Trophoblast cell (in vitro differentiated cells and primary cell): ENCODE data around the gene HOXA1.

Experiments
- DNase-seq, 2 donors: peaks; one replicate each; pipeline ENCODE4 v3.0.0-alpha.2; 2016
- H2AFZ ChIP-seq: 2 replicates; pipeline ENCODE4 v1.6.1; 2013; ENCODE audit warnings: low read length, moderate library complexity, mild to moderate bottlenecking; ENCODE audit not compliant: insufficient read depth, poor library complexity
- H2AK5ac ChIP-seq: 2 replicates; pipeline ENCODE4 v1.6.1; 2013; ENCODE audit warnings: mild to moderate bottlenecking, low read length
- H2BK120ac ChIP-seq: 2 replicates; pipeline ENCODE4 v1.6.1; 2013; ENCODE audit warnings: low read length, mild to moderate bottlenecking, moderate library complexity; ENCODE audit not compliant: insufficient read depth, poor library complexity
- H2BK12ac ChIP-seq: 2 replicates; pipeline ENCODE4 v1.6.1; 2013; ENCODE audit warnings: mild to moderate bottlenecking, low read length, moderate library complexity
- H2BK5ac ChIP-seq: 2 replicates; pipeline ENCODE4 v1.6.1; 2013; ENCODE audit warnings: low read length, low read depth, moderate library complexity, mild to moderate bottlenecking; ENCODE audit not compliant: poor library complexity
- H3K14ac ChIP-seq: 2 replicates; pipeline ENCODE4 v1.6.1; 2013; ENCODE audit warnings: mild to moderate bottlenecking, low read length
- H3K18ac ChIP-seq: 2 replicates; pipeline ENCODE4 v1.6.1; 2013; ENCODE audit warnings: mild to moderate bottlenecking, low read length
- H3K23ac ChIP-seq: 2 replicates; pipeline ENCODE4 v1.6.1; 2013; ENCODE audit warnings: low read length
- H3K27ac ChIP-seq: 2 replicates; pipeline ENCODE4 v1.5.1; 2013; ENCODE audit warnings: low read depth, mild to moderate bottlenecking, inconsistent platforms, low read length, moderate library complexity
- H3K27me3 ChIP-seq: 2 replicates; pipeline ENCODE4 v1.6.1; 2013; ENCODE audit warnings: inconsistent platforms, mild to moderate bottlenecking, low read length, moderate library complexity; ENCODE audit not compliant: insufficient read depth
- H3K36me3 ChIP-seq, 2 experiments: 1 replicate in 1 of 2; 2 replicates in 1 of 2; pipeline ENCODE4 v1.6.1; 2013; ENCODE audit warnings: low read length in 2 of 2, mild to moderate bottlenecking in 2 of 2, moderate library complexity in 1 of 2; ENCODE audit not compliant: insufficient read depth in 2 of 2, control insufficient read depth in 1 of 2
- H3K4ac ChIP-seq: 2 replicates; pipeline ENCODE4 v1.6.1; 2013; ENCODE audit warnings: low read depth, mild to moderate bottlenecking, low read length, moderate library complexity
- H3K4me1 ChIP-seq, 2 experiments: 1 replicate in 1 of 2; 2 replicates in 1 of 2; pipeline ENCODE4 v1.6.1; 2013; ENCODE audit warnings: low read length in 2 of 2, mild to moderate bottlenecking in 2 of 2, moderate library complexity in 1 of 2; ENCODE audit not compliant: insufficient read depth in 2 of 2, control insufficient read depth in 1 of 2
- H3K4me2 ChIP-seq: 2 replicates; pipeline ENCODE4 v1.6.1; 2013; ENCODE audit warnings: inconsistent platforms, mild to moderate bottlenecking, low read length, moderate library complexity
- H3K4me3 ChIP-seq: 2 replicates; pipeline ENCODE4 v1.5.1; 2013; ENCODE audit warnings: mild to moderate bottlenecking, low read depth, low read length, inconsistent platforms
- H3K79me1 ChIP-seq: one replicate; pipeline ENCODE4 v1.6.1; 2013; ENCODE audit warnings: low read length
- H3K79me2 ChIP-seq: 2 replicates; pipeline ENCODE4 v1.6.1; 2013; ENCODE audit warnings: low read length, mild to moderate bottlenecking; ENCODE audit not compliant: control insufficient read depth, insufficient read depth, poor library complexity
- H3K9ac ChIP-seq: 2 replicates; pipeline ENCODE4 v1.6.1; 2013; ENCODE audit warnings: mild to moderate bottlenecking, low read length
- H3K9me3 ChIP-seq: 2 replicates; pipeline ENCODE4 v1.6.1; 2013; ENCODE audit warnings: low read depth, mild to moderate bottlenecking, control low read depth, inconsistent platforms, low read length; ENCODE audit not compliant: insufficient read depth
- H4K12ac ChIP-seq: 2 replicates; pipeline ENCODE4 v1.6.1; 2013; ENCODE audit warnings: low read depth, mild to moderate bottlenecking, low read length, moderate library complexity
- H4K8ac ChIP-seq: 2 replicates; pipeline ENCODE4 v1.6.1; 2013; ENCODE audit warnings: low read depth, mild to moderate bottlenecking, low read length, moderate library complexity
- H4K91ac ChIP-seq: one replicate; pipeline ENCODE4 v1.6.1; 2013; ENCODE audit warnings: low read depth, mild to moderate bottlenecking, low read length, moderate library complexity
- WGBS: extraction: QIAGEN DNeasy Blood & Tissue Kit; methylation state at CpG from one replicate; pipeline ENCODE4 v1.1.7; 2013; ENCODE audit warnings: missing lambda C conversion rate; ENCODE audit not compliant: insufficient read length, insufficient coverage; ENCODE audit errors: extremely low coverage; 5-methylcytosine and 5-hydroxymethylcytosine counted together

The HOXA1 gene

DNA sequence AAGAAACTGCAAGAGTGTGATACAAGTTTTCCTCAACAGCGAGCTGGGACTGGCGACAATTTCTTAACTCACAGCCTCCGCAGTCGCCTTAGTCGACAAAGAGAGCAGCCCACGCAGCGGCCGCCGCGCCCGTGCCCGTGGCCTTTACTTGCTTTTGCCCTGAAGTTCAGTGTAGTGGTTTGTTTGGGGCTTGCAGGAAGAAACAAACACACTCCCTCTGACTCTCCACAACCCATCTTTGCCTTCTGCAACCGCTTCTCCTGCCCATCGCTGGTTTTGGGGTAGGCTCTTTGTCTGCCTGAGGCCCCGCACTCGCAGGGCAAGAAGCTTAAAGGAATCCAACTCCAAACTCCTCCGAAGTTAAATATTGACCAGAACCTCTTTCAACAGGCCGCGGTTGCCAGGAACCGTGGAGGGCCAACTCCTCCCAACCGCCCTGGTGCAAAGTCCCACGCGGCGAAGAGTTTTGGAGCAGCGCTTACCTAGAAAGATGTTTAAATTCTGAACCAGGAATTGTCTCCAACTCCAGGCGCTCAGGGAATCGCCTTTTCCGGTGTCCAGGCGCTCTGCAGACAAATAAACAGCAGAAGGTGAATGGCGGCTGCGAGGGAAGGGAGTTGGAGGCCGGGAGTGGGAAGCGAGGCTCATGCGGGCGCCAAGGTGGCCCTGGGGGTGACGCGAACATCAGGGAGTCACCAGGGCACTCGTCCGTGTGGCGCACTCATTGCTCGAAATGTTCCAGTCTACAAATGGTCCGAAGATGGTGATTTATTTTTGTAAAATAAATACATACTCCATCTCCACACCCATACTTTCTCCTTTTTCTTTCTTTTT is 26.5 kb upstream of the HOXA1 start:
- no CpG with 5 or more reads among the region's 42 CpGs for WGBS
- Histone ChIP-seq H3K9ac (no peak overlapping the region), H3K79me1 (no peaks in the 10 kb centered on the region), H3K27ac (no peak overlapping the region), H2BK12ac (no peak overlapping the region), H4K12ac (no peak overlapping the region), H2BK5ac (no peak overlapping the region), H4K91ac (no peak overlapping the region), H3K27me3 (peaks cover 88% of the 10 kb centered on the region), H3K4ac (no peak overlapping the region), H3K23ac (no peak overlapping the region), H3K4me3 (no peak overlapping the region), H3K36me3 (no peaks in the 10 kb centered on the region), H3K14ac (no peak overlapping the region), H3K4me2 (no peak overlapping the region), H3K18ac (no peak overlapping the region), H2AFZ (no peak overlapping the region), H4K8ac (no peak overlapping the region), H2BK120ac (no peak overlapping the region), H2AK5ac (no peak overlapping the region), H3K79me2 (no peaks in the 10 kb centered on the region), H3K4me1 (no peaks in the 10 kb centered on the region), H3K9me3 (peaks cover 11% of the 10 kb centered on the region)
- no peak for DNase-seq

DNA sequence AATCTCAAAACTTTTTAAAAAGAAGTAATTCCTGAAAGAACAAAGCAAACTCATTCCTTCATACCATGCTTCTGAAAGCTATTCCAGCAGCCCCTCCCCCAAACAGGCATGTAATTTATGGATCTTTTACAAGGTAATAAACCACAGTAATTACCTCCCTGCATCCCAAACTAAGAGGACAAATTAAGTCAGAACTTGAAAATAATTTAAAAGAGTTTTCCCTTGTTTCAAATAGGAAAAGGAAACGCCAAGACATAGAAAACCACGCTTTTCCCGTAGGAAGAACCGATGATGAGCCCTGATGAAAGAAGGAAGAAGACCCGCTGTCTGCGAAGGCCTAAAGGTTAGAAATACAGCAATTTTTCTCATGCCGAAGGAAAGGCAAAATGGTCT is 25.9 kb upstream of the HOXA1 start:
- Histone ChIP-seq H3K79me2 (no peaks in the 10 kb centered on the region), H4K12ac (no peak overlapping the region), H3K18ac (no peak overlapping the region), H3K4ac (no peak overlapping the region), H3K9ac (no peak overlapping the region), H3K14ac (no peak overlapping the region), H3K9me3 (peaks cover 11% of the 10 kb centered on the region), H3K79me1 (no peaks in the 10 kb centered on the region), H2BK5ac (no peak overlapping the region), H3K23ac (no peak overlapping the region), H4K8ac (no peak overlapping the region), H2AFZ (no peak overlapping the region), H2BK12ac (no peak overlapping the region), H3K27me3 (peaks cover 87% of the 10 kb centered on the region), H2BK120ac (no peak overlapping the region), H3K27ac (no peak overlapping the region), H4K91ac (no peak overlapping the region), H3K36me3 (no peaks in the 10 kb centered on the region), H2AK5ac (no peak overlapping the region), H3K4me1 (no peaks in the 10 kb centered on the region), H3K4me3 (no peak overlapping the region), H3K4me2 (no peak overlapping the region)
- WGBS: no CpG with 5 or more reads among the region's 7 CpGs
- DNase-seq: no peak

DNA sequence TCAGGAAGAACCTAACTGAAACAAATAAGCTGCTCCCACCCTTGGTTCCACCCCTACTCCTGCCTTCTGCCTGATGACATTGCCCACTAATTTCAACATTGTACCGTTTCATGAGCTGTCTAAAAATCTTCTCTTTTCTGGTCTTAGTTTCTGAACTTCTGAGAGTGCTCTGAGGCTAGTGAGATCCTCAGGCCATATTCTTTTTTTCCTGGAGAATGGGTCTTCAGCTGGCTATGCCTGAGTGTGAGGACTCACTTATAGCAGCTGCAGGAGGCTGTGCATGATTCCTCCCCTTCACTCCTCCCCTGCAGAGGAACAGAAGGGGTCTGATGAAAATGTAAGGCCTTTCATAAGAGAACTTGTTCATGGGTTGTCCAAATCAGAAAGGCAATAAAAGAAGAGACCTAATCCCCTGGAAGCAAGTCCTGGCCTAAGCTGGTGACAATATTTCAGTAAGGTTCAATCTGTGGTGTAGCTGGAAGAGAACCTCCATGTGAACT is 23.7 kb upstream of the HOXA1 start:
- no peak overlapping the region for H4K8ac ChIP-seq
- H3K79me1 ChIP-seq: no peaks in the 10 kb centered on the region
- no peaks in the 10 kb centered on the region for H3K4me1 ChIP-seq
- no peak overlapping the region for H3K27ac ChIP-seq
- H3K27me3 ChIP-seq: peaks cover 87% of the 10 kb centered on the region
- no peak overlapping the region for H2AK5ac ChIP-seq
- H2BK12ac ChIP-seq: no peak overlapping the region
- no peak for DNase-seq
- H3K18ac ChIP-seq: no peak overlapping the region
- H3K36me3 ChIP-seq: no peaks in the 10 kb centered on the region
- no CpG with 5 or more reads among the region's 1 CpG for WGBS
- H2BK5ac ChIP-seq: no peak overlapping the region
- H3K9me3 ChIP-seq: peaks cover 9% of the 10 kb centered on the region
- H3K14ac ChIP-seq: no peak overlapping the region
- no peak overlapping the region for H4K91ac ChIP-seq
- no peak overlapping the region for H3K4me2 ChIP-seq
- H3K9ac ChIP-seq: no peak overlapping the region
- H2AFZ ChIP-seq: no peak overlapping the region
- no peak overlapping the region for H4K12ac ChIP-seq
- no peak overlapping the region for H2BK120ac ChIP-seq
- H3K79me2 ChIP-seq: no peaks in the 10 kb centered on the region
- no peak overlapping the region for H3K23ac ChIP-seq
- H3K4ac ChIP-seq: no peak overlapping the region
- no peak overlapping the region for H3K4me3 ChIP-seq

- Histone ChIP-seq H2BK120ac (no peak overlapping the region), H3K79me2 (no peaks in the 10 kb centered on the region), H3K9me3 (peaks cover 5% of the 10 kb centered on the region), H3K4me2 (no peak overlapping the region), H3K23ac (no peak overlapping the region), H2AFZ (no peak overlapping the region), H3K9ac (no peak overlapping the region), H3K4me3 (no peak overlapping the region), H4K8ac (no peak overlapping the region), H3K27ac (no peak overlapping the region), H4K91ac (no peak overlapping the region), H2AK5ac (no peak overlapping the region), H3K27me3 (peaks cover 84% of the 10 kb centered on the region), H3K36me3 (no peaks in the 10 kb centered on the region), H3K4ac (no peak overlapping the region), H3K4me1 (no peaks in the 10 kb centered on the region), H3K14ac (no peak overlapping the region), H2BK12ac (no peak overlapping the region), H3K79me1 (no peaks in the 10 kb centered on the region), H2BK5ac (no peak overlapping the region), H4K12ac (no peak overlapping the region), H3K18ac (no peak overlapping the region)
- DNase-seq: no peak
- whole genome bisulfite sequencing: no CpG with 5 or more reads among the region's 3 CpGs
These were observed 22.8 kb upstream of the HOXA1 start for GRCh38 chr7:27118580-27118979.
